ENCODE results near the gene ITPK1. TPM values are rescaled to one million over a fixed set of nuclear protein-coding genes. Genes with fewer than 3 reads are reported as not detected.
"Not testable (repeated sequence)": the region's sequence is repeated elsewhere in the genome, so short reads cannot be mapped to it uniquely, and the experiment has no call there.

ITPK1 gene
- total RNA-seq (2014; rRNA removed; shearing (Covaris generic); ENCODE audit: low replicate concordance), result 14.0 and 53.2 TPM in 2 replicates

DNA sequence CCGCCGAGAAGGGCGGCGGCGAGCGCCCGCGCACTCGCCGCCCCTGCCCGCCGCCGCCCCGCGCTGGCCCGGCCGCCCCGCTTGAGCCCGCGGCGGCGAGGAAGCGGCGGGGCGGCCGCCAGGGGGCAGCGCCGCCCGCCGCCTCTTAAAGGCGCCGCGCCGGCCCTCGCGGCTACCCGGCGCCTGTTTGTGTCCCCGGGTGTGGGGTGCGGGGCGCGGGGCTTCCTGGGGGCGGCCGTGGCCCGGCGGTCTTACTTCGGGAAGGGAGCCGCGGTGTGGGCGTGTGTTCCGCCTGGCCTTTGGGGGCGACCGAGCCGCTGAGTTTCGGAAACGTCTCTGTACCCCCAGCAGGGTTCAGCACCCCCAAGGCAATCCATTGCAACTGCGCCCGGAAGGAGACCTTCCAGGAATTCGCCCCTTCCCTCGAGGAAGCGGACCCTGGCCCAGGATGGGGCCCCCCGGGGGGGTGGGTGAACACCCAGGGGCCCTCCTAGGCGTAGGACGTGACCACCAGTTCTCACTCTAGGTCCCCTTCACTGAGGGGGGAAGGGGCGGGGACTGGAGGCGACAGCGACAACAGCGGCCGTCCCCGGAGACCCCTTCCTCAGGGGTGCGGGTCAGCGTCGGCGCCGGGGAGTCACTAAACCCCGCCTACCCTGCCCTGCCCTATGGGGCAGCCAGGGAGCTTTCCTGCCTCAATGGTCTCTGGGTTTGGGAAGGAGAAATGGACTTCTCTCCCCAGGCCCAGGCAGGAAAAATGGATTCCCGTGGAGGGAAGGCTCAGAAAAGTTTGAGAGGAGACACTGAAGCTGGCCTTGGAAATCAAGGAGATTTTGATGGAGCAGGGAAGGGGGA is at the start of gene ITPK1:
Gene ITPK1, minus strand, starts transcription at position 105 of the 855 bp plus-strand sequence. CDS start 762 bp downstream, outside the sequence.
- in situ Hi-C loops (cut with HindIII; ENCODE audit: low pct_unique_long_range_greater_than_20kb, low sequenced_read_pairs), result no loop called here

DNA sequence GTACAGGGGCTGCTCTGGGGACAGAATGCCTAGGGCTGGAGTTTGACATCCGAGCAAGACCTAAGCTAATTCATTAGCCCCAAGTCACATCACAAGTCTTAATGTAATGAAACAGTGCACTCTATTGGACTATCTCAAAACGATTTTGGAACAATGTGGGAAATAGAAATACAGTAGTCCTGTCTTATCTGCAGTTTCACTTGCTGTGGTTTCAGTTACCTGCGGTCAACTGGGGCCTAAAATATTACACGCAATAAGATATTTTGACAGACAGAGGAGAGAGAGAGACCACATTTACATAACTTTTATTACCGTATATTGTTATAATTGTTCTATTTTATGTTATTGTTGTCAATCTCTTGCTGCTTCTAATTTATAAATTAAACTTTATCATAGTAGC is 47.8 kb upstream of the ITPK1 start:
- in situ Hi-C loops (cut with HindIII; ENCODE audit: low pct_unique_long_range_greater_than_20kb, low sequenced_read_pairs), result no loop called here
- no peak for DNase-seq (ENCODE audit: low read depth)

More for the DNA sequence above, at the start of gene ITPK1:
- DNase-seq (ENCODE audit: low read depth), result peak; percentile 28

DNA sequence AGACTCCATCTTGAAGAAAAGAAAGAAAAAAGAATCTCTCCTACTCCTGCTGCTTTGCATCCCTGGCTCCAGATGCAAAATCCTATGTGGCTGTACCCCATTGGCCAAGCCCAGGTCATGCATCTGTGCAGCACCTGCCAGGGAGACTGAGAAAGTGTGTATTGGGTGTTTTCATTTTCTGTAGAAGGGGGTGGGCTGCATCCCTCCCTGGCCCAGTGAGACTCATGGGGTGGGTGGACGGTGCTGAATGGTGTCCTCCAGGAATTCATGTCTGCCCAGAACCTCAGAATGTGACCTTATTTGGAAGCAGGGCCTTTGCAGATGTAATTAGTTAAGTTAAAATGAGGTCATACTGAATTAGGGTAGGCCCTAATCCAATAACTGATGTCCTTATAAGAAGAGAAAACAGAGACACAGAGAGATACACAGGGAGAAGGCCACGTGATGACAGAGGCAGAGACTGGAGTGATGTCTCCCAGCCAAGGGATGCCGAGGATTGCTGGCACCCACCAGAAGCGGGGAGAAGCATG is 45.8 kb upstream of the ITPK1 start:
- in situ Hi-C loops (cut with HindIII; ENCODE audit: low pct_unique_long_range_greater_than_20kb, low sequenced_read_pairs), result no loop called here
- DNase-seq (ENCODE audit: low read depth), result no peak

DNA sequence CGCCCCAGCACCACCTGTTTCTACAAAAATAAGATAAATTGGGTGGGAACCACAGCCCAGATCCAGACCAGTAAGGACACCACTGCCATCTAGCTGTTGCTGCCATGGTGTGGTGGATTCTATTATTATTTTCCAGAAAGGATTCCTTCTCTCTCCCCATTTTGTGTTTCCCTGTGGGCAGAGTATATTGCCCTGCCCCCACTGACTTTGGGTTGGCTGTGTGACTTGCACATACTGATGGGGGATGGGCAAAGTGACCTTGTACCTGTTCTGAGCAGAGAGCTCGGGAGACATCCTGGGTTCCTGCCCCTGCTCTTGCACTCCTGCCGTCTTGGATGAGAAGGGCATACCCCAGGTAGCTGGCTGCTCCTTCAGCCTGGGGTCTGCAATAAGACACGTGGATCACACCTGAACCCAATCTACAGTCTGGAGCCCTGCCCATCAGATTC is 44.7 kb upstream of the ITPK1 start:
- DNase-seq (ENCODE audit: low read depth), result peak; percentile 54
- in situ Hi-C loops (cut with HindIII; ENCODE audit: low pct_unique_long_range_greater_than_20kb, low sequenced_read_pairs), result no loop called here

DNA sequence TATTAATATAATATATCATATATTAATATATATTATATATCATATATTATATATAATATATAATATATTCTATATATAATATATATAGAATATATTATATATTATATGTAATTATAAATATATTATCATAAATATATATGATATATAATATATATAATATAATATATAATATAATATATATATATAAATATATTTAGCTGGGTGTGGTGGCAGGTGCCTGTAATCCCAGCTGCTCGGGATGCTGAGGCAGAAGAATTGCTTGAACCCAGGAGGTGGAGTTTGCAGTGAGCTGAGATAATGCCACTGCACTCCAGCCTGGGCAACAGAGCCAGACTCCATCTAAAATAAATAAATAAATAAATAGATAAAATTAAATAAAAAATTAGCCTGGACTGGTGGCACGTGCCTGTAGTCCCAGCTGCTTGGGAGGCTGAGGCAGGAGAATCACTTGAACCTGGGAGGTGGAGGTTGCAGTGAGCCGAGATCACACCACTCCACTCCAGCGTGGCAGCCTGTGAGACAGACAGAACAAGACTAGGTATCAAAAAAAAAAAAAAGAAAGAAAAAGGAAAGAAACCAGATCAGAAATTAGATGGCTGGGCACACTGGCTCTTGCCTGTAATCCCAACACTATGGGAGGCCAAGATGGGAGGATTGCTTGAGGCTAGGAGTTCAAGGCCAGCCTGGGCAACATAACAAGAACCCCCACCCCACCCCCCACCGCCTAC is 44.1 kb upstream of the ITPK1 start:
- in situ Hi-C loops (cut with HindIII; ENCODE audit: low pct_unique_long_range_greater_than_20kb, low sequenced_read_pairs); DNase-seq (ENCODE audit: low read depth): not testable (repeated sequence)

DNA sequence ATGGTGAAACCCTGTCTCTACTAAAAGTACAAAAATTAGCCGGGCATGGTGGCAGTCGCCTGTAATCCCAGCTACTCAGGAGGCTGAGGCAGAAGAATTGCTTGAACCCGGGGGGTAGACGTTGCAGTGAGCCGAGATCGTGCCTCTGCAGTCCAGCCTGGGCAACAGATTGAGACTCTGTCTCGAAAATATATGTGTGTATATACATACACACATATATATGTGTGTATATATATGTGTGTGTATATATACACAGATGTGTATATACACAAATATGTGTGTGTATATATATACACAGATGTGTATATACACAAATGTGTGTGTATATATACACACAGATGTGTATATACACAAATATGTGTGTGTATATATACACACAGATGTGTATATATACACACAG is 42.6 kb upstream of the ITPK1 start:
- in situ Hi-C loops (cut with HindIII; ENCODE audit: low pct_unique_long_range_greater_than_20kb, low sequenced_read_pairs); DNase-seq (ENCODE audit: low read depth): not testable (repeated sequence)

DNA sequence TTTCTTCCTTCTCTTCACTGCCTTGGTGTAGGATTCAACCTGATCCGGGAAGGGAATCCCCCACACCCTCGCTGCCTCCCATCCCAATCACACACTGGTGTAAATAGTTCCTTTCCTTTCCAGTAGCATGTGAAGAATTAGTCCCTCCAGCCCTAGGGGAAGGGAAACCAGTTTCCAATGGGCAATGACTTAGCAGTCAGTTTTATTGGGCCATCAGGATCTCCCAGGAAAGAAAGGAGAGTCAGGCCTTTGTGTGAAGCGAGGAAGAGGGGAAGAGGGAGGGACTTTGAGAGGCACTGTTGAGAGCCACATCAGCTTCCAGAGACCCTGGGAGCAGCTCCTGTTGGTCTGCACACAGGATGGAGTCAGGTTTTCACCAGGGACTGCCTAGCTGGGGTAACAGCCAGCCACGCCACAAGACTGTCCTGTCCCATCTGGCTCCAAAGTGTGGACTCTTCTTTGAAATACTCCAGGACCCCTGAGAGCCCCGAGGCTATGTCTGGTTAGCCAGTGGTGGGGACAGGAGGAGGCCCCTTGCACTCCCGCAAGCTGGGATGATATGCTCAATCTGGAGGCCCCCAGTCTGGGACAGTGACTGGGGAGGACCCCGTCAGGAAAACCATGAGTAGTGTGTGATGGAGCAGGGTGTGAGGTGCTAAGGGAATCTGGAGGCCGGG is 41.1 kb upstream of the ITPK1 start:
- in situ Hi-C loops (cut with HindIII; ENCODE audit: low pct_unique_long_range_greater_than_20kb, low sequenced_read_pairs), result no loop called here

DNA sequence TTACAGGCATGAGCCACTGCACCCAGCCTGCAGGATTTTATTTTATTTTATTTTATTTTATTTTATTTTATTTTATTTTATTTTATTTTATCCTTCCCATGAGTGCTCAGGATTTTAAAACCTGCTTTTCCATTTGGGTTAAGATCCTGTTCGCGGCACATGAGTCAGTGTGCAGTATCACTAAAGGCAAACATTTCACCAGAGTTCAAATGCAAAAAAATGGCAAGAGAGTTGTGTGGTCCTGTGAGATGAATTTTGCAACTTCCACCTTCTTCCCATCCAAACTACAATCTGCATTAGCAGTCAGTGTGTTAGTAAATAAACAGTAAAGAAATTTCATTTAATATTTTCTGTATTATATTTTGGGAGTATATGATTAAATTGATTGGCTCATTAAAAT is 39.9 kb upstream of the ITPK1 start:
- no peak for DNase-seq (ENCODE audit: low read depth)
- in situ Hi-C loops (cut with HindIII; ENCODE audit: low pct_unique_long_range_greater_than_20kb, low sequenced_read_pairs), result no loop called here

More for the DNA sequence above, 41.1 kb upstream of the ITPK1 start:
- no peak for DNase-seq (ENCODE audit: low read depth)

DNA sequence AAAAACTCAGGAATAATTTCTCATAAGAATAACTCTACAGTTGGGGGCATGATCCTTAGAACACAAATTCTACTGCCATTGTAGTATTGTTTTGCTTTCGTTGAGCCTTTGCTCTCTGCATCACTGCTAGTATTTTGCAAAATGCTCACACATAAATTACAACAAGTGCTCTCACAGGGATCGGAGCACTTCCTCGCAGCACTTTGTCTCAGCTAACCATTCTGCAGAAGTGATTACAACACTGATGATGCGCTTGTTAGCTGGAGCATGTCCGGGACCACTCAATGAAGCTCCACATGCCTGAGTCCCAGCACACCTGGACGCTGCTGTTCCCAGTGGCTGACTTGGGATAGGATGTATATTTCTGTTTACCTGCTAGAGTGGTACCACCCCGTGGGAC is 37.4 kb upstream of the ITPK1 start:
- in situ Hi-C loops (cut with HindIII; ENCODE audit: low pct_unique_long_range_greater_than_20kb, low sequenced_read_pairs), result no loop called here
- no peak for DNase-seq (ENCODE audit: low read depth)

DNA sequence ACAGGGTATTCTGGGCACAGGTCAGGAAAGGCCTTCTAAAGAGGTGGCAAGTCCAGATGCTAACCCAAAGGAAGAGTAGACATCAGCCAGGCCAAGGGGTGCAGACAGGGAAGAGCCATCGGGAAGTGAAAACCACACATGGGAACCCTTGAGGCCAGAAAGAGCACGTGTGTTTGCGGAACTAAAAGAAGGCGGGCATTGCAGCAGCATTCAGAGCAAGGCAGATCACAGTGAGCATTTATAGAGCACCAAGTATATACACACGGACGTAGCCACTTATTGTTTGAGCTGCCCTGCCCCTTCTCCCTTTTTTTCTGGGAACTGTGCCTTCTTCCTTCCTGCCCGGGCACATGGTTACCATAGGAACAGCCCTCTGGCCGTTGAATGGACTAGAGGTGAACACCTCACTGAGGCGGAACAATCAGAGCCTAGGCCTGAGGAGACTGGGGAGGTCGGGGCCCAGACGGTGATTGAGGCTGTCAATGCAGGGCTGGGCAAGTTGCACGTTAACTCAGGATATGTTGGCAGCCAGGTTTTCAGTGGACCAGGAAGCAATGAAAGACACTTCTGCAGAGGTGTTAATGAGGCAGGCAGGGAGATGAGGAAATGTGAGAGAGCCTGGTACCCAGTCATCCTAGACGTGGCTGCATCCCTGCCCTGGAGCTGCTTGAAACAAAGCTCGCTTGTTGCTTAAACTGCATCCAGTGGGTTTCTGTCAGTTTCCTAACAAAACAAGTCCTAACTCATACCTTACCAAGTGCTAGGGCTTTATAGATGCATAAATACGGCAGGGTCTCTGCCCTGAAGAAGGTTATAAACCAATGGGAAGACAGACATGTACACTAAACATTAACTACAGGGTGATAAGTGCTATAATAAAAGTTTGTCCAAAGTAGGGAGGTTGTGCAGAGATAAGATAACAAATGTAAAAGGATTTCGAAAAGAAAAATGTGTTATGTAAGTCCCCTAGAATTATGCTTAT is 34.8 kb upstream of the ITPK1 start:
- in situ Hi-C loops (cut with HindIII; ENCODE audit: low pct_unique_long_range_greater_than_20kb, low sequenced_read_pairs), result no loop called here
- DNase-seq (ENCODE audit: low read depth), result peak; percentile 71

DNA sequence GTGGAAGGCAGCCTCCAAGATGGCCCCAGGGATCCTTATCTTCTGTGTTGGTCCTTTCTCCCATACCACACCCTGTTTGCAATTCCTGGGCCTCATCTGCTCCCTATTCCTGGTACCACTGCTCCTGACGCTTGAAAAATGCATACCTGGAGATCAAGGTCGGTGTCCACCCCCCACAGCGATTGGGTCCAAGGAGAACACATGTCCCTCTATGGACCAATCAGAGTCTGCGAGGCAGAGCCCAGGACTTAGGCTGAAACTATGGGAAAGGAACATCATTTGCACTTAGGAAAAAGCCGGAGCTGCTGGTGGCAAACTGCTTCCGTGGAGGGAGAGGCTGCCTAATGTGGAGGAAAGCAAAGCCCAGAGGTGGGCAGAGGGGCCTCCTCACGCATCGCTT is 33.3 kb upstream of the ITPK1 start:
- in situ Hi-C loops (cut with HindIII; ENCODE audit: low pct_unique_long_range_greater_than_20kb, low sequenced_read_pairs), result no loop called here
- no peak for DNase-seq (ENCODE audit: low read depth)

DNA sequence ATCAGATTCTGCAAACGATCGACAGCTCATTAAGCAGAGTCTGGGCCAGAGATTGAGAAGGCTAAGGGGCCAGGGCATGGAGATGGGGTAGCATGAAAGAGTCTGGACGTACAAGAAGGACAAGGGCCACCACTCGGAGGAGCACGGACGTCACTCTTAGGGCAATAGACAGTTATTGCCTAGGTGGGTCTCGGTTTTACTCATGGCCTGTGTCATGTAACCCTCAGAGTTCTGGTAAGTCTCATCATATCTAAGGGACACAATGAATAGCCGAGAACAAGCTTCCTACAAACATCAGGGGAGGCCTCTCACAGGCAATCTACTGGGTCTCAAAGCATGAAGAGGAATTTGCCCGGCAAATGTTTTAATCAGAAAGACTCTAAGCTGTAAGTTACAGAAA is 30.4 kb upstream of the ITPK1 start:
- DNase-seq (ENCODE audit: low read depth), result no peak
- in situ Hi-C loops (cut with HindIII; ENCODE audit: low pct_unique_long_range_greater_than_20kb, low sequenced_read_pairs), result no loop called here

DNA sequence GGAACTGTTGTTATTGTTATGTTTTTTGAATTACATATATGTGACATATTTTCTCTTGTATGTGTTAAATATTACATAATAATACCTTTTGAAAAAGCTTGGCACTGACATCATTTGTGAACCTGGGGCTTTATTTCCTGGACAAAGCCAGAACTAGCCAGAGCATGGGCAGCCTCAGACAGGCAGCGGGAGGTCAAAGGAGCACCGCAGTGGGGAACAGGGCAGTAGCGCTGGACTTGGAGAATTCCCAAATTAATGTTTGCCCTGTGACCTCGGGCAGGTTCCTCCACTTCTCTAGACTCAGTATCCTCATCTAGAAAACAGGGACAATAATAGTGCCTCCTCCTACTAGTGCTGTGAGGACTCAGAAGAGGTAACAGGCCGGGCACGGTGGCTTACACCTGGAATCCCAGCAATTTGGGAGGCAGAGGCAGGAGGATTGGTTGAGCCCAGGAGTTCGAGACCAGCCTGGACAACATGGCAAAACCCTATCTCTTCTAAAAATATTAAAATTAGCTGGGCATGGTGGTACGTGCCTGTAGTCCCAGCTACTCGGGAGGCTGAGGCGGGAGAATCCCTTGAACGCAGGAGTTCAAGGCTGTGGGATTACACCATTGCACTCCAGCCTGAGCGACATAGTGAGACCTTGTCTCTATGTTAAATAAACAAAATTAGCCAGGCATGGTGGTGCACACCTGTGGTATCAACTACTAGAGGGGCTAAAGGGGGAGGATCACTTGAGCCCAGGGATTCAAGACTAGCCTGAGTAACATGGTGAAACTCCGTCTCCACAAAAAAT is 27.3 kb upstream of the ITPK1 start:
- in situ Hi-C loops (cut with HindIII; ENCODE audit: low pct_unique_long_range_greater_than_20kb, low sequenced_read_pairs), result no loop called here
- DNase-seq (ENCODE audit: low read depth), result no peak

DNA sequence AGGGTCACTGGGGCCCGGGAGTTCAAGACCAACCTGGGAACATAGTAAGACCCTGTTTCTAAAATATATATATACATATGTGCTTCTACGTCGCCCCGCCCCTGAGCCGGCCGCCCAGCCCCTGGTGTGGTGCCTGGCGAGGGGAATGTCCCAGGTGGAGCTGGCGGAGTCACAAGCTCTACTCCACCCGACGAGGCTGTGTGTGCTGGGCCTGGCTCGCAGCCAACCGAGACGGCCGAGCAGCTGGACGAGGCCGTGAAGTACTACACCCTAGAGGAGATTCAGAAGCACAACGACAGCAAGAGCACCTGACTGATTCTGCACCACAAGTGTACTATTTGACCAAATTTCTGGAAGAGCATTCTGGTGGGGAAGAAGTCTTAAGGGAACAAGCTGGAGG is 22.1 kb upstream of the ITPK1 start:
- in situ Hi-C loops (cut with HindIII; ENCODE audit: low pct_unique_long_range_greater_than_20kb, low sequenced_read_pairs), result no loop called here
- no peak for DNase-seq (ENCODE audit: low read depth)

DNA sequence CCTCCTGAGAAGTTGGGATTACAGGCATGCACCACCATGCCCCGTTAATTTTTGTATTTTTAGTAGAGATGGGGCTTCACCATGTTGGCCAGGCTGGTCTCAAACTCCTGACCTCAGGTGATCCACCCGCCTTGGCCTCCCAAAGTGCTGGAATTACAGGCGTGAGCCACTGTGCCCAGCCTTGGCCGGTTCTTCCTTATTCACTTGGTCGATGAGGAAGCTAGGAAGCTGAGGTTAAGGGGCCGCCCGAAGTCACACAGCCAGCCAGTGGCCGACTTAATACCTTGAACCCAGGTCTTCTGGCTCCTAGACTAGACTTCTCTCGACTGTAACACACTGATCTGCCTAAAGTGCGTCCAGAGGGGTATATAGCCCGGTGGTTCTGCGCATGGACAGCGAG is 20.8 kb upstream of the ITPK1 start:
- in situ Hi-C loops (cut with HindIII; ENCODE audit: low pct_unique_long_range_greater_than_20kb, low sequenced_read_pairs); DNase-seq (ENCODE audit: low read depth): not testable (repeated sequence)

DNA sequence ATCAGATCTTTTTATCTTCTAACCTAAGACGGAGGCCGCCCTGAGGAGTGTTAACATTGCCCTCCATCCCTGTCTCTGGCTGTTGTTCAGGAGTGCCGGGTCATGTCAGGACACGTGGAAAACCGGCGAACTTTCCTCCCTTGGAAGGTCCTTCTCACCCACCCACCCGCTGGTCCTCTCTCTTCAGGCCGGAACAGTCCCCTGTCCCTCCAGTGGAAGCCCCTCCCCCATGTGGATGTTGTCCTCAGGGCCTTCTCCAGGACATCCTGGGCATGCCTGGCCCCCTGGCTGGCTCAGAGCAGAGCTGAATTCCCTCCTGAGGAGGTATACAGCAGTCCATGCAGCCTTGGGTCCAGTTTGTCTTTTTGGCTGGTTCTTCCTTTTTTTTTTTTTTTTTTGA is 20.3 kb upstream of the ITPK1 start:
- no peak for DNase-seq (ENCODE audit: low read depth)
- in situ Hi-C loops (cut with HindIII; ENCODE audit: low pct_unique_long_range_greater_than_20kb, low sequenced_read_pairs), result no loop called here

DNA sequence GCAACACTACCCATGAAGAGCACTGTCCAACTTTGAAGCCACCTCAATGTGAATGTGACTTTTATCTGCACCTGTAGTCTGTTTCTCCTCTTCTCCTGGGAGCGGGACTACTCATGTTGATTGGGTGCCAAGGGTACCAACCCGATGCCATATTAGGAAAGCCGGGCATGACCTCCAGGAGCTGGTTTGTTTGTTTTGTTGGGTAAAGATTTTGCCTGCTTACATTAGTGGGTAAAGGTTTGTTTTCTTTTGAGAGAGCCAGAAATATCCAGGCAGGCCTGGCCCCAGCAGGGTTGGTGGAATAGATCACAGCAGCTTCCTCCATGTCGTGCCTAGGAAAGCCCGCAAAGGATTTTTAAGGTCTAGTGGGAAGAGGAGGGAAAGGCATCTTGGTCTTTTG is 19.7 kb upstream of the ITPK1 start:
- peak; percentile 50 for DNase-seq (ENCODE audit: low read depth)
- in situ Hi-C loops (cut with HindIII; ENCODE audit: low pct_unique_long_range_greater_than_20kb, low sequenced_read_pairs), result no loop called here

All from Caki2 (cell line).